ENCODE measurements around the gene MRPS22. TPM values are rescaled to one million over a fixed set of nuclear protein-coding genes. Genes with fewer than 3 reads are reported as not detected.

Gene MRPS22
- total RNA-seq, 4 donors from 2014 or later: 32.2 to 72.6 (median 50.2) TPM

DNA sequence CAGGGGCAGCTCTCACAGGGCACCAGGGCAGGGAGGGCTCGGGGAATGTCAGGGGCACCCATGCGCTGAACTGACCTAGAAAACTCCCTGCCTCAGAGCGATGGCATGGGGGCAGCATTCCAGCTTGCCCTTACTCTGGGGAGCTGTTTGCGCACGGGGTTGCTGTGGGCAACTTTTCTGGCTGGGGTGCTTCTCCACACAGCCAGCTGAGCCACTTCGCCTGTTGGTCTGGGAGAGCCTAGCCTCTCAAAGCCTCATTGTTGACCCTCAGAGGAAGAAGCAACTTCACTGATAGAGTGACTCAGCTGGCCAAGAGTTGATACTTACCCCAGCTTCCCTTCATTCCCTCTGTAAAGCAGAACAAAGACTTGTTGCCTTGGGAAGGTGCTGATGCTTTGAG, 42.6 kb upstream of the MRPS22 start:
- TF ChIP-seq, protein P1, sequence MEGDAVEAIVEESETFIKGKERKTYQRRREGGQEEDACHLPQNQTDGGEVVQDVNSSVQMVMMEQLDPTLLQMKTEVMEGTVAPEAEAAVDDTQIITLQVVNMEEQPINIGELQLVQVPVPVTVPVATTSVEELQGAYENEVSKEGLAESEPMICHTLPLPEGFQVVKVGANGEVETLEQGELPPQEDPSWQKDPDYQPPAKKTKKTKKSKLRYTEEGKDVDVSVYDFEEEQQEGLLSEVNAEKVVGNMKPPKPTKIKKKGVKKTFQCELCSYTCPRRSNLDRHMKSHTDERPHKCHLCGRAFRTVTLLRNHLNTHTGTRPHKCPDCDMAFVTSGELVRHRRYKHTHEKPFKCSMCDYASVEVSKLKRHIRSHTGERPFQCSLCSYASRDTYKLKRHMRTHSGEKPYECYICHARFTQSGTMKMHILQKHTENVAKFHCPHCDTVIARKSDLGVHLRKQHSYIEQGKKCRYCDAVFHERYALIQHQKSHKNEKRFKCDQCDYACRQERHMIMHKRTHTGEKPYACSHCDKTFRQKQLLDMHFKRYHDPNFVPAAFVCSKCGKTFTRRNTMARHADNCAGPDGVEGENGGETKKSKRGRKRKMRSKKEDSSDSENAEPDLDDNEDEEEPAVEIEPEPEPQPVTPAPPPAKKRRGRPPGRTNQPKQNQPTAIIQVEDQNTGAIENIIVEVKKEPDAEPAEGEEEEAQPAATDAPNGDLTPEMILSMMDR (IDR thresholded peaks at IDR 0.05; ENCODE audit: low read depth): no peak

DNA sequence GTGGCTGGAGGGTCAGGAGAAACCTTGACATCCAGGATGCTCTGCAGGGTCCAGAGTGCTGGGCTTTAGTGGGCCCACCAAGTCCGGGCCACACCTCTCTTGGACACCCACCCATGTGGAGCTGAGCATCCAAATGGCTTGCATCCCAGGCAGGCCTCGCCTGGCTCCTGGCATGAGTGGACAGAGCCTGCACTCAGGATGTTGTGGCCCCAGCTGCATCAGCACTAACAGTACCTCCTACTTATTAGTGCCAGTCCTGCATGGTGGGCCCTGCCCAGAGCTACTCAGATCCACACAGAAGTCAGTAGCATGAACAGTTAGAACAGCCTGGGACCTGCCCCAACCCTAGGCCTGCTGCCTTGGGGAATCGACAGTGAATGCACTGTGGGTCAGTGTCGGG, 42.2 kb upstream of the MRPS22 start:
- TF ChIP-seq, protein P1 (IDR thresholded peaks at IDR 0.05; ENCODE audit: low read depth): no peak

DNA sequence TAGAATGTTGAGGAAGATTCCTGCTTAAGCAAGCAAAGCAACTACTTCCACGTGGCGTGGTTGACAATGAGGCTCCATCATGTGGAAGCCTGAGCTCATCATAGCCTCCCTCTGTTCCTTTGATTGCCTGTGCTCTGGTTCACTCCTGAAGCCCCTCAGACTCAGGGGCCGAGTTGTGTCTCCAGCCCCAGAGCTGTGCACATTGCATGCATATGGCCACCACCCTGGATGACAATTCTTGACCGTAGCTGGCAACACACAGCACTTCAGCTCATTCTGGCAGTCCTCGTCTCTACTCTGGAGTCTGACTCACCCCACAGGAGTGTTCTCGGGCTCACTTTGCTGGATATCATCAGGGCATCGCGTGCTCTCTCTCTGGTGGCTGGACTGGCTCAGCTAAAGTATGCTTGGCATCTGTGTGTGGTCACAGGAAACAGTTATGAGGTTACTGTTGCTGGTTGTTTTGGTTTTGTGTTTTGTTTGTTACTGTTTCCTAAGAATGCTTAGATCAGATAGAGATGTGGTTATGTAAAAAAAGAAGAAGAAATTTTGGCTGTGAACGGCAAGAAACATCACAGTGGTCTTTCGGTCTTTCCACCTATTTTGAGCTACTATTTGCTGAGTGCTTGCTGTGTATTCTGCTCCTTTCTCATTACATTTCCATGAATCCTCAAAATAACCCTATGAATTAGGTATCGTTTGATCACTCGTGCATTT, 41.6 kb upstream of the MRPS22 start:
- TF ChIP-seq, protein P1 (IDR thresholded peaks at IDR 0.05; ENCODE audit: low read depth): no peak

DNA sequence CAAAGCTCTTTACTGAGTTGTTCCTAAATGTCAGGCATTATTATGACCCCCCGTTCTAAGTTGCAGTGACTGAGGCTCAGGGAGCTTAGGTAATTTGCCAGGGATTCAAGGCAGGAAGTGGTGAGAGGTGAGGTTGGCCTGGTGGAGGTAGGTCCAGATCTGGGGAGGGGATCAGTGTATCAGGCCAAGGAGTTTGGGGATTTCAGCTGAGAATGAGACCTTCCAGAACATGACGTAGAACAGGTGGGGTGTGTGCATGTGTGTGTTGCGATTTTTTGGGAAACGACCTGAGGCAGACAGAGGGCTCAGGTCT, 41.1 kb upstream of the MRPS22 start:
- TF ChIP-seq, protein P1 (IDR thresholded peaks at IDR 0.05; ENCODE audit: low read depth): no peak

DNA sequence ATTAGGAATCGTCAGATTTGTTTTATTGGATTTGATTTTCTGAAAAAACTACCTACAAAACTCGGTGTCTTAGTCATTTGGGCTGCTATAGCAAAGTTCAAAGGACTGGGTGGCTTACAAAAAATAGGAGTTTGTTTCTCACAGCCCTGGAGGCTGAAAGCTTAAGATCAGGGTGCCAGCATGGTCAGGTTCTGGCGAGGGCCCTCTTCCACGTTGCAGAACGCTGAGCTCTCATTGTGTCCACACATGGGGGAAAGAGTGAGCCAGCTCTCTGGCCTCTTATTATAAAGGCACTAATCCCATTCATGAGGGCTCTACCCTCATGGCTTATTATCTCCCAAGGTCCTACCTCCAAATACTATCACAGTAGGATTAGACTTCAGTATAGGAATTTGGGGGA, 40.6 kb upstream of the MRPS22 start:
- TF ChIP-seq, protein P1 (IDR thresholded peaks at IDR 0.05; ENCODE audit: low read depth): no peak

DNA sequence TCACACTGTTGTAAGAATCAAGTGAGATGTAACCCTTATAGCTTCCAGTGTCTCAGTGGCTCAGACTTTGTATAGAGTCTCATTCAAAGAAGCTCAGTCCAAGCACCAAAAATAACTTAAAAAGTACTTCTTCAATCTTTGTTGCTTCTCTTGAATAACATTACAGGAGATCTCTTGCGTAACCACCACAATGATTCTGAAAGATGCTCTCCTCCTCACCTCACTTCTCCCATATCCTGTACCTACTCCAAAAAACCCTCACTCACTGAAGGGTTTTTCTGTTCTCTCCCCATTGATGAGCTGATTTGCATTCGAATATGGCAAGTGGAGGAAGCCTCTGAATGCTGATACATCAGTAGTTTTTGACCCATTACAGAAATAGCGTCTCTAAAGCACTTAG, 39.4 kb upstream of the MRPS22 start:
- TF ChIP-seq, protein P1 (IDR thresholded peaks at IDR 0.05; ENCODE audit: low read depth): no peak

DNA sequence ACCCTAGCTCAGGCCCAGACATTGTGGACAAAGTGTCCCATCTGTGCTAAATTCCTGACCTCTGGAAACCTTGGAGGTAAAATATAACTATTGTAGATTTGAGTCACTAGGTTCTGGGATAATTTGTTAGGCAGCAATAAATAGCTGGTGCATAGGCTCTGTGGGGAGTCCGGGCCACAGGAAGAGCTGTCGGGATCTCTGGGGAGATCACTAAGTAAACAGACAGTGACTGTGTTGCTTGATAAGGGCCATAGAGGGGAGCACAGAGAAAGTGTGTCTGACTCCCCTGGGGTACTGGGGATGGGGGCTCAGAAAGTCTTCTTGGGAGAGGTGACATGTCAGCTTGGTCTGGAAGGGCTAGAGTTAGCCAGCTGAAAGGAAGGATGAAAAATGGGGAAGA, 37.7 kb upstream of the MRPS22 start:
- TF ChIP-seq, protein P1 (IDR thresholded peaks at IDR 0.05; ENCODE audit: low read depth): no peak

Data from subcutaneous adipose tissue (tissue), 4 donors.